GM12875 (cell line): Measurements from ENCODE around the gene CNPY4.

Experiments
- H3K4me3 ChIP-seq: one replicate; pipeline ENCODE4 v1.5.1; 2011; ENCODE audit warnings: low read depth, low read length, control low read depth
- TF ChIP-seq, protein P1 (sequence below): IDR thresholded peaks from 2 replicates; pipeline ENCODE4 v1.5.1; 2011; ENCODE audit warnings: low read depth, mild to moderate bottlenecking, control low read depth, inconsistent platforms, low read length, moderate library complexity, borderline replicate concordance; ENCODE audit not compliant: insufficient read depth

The CNPY4 gene

DNA sequence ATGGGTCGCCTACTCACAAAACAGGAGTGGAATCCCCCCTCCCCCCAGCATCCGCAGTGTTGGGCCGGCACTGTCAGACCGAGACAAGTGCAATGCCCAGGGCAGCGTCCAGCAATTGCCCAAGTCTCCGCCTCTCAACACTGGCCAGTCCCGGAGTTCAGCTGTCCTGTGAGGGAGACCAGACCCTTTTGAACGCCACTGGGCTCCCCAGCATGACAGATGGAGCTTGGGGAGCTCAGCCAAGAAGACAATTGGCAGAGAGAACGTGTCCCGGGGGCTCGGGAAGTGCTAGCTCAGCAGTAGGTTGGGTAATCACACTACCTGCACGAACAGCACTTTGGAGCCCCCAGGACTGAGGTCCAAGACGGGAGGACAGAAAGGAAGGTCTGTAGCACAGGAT is 25.9 kb upstream of the CNPY4 start:
- no peak overlapping the region for H3K4me3 ChIP-seq
- TF ChIP-seq, protein P1, sequence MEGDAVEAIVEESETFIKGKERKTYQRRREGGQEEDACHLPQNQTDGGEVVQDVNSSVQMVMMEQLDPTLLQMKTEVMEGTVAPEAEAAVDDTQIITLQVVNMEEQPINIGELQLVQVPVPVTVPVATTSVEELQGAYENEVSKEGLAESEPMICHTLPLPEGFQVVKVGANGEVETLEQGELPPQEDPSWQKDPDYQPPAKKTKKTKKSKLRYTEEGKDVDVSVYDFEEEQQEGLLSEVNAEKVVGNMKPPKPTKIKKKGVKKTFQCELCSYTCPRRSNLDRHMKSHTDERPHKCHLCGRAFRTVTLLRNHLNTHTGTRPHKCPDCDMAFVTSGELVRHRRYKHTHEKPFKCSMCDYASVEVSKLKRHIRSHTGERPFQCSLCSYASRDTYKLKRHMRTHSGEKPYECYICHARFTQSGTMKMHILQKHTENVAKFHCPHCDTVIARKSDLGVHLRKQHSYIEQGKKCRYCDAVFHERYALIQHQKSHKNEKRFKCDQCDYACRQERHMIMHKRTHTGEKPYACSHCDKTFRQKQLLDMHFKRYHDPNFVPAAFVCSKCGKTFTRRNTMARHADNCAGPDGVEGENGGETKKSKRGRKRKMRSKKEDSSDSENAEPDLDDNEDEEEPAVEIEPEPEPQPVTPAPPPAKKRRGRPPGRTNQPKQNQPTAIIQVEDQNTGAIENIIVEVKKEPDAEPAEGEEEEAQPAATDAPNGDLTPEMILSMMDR: no peak

DNA sequence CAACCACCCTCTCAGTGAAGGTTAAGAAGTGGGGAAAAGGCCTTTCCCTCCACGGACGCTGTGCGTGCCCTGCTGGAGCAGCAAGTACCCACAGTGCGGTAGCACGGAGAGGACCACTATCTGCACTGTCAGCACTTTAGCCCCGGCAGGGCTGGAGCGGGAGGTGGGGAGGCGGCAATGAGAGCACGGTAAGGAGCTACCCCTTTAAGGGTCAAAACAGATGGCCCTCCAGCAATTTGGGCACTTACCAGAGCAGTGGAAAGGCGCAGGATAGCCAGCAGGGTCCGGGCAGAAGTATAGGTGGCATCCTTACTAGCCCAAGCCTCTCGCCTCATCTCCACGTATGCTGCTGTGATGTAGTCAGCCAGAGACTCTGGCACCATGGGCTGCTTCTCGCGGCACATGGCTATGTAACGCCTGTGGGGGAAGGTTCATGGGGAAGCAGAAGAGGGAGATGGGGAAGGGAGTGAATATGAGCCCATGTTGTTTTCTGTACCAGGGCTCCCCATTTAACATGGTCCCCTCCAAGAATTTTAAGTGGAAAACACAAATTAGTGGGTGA is 25.4 kb upstream of the CNPY4 start:
- TF ChIP-seq, protein P1: no peak
- no peak overlapping the region for H3K4me3 ChIP-seq

DNA sequence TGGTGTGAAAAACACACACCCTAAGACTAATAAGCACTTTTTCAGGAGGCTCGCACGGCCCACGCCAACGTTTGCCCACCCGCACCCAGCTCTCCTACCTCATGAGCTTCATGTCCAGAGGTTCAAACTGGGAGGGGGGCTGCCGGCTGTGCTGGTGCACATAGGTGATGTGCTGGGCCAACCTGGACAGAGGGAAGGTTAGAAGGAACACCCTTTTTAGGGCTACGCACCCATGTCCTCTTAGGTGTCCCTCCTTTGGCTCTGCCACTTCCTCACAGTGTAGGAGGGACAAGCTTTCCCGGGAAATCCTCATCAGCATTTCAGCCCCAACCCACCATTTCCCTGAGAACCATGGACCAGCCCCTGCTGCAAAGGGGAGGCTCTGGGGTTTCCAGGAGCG is 24.1 kb upstream of the CNPY4 start:
- H3K4me3 ChIP-seq: no peak overlapping the region
- TF ChIP-seq, protein P1: no peak

DNA sequence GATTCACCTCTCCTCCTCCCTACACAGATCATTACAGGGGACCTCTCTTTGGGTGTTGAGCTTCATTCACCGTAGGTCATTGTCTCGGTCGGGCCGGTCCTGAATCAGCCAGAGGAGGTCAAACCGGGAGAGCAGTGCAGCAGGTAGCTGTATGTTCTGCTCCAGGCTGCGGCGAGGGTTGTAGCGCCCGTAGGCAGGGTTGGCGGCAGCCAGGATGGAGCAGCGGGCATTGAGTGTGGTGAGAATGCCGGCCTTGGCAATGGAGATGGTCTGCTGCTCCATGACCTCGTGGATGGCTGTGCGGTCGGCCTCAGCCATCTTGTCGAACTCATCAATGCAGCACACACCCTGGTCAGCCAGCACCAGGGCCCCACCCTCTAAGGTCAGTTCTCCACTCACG is 23.7 kb upstream of the CNPY4 start:
- no peak overlapping the region for H3K4me3 ChIP-seq
- TF ChIP-seq, protein P1: no peak

DNA sequence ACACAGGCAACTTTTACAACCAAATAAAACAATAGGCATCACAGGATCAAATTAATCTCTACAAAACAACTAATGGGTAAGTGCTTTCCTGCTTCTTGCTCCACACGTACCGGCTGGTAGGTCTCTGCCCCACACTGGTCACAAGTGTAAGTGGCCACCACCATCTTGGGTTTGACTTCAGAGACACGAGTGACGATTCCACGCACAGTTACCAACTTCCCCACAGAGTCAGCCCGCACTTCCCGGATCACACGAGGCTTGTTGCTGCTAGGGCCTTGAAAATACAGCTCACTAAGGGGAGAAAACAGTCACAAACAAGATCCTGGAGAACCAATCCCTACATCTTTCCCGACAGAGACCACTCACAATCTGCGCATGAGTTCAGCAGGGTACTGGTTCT is 20.5 kb upstream of the CNPY4 start:
- TF ChIP-seq, protein P1: no peak
- no peak overlapping the region for H3K4me3 ChIP-seq

DNA sequence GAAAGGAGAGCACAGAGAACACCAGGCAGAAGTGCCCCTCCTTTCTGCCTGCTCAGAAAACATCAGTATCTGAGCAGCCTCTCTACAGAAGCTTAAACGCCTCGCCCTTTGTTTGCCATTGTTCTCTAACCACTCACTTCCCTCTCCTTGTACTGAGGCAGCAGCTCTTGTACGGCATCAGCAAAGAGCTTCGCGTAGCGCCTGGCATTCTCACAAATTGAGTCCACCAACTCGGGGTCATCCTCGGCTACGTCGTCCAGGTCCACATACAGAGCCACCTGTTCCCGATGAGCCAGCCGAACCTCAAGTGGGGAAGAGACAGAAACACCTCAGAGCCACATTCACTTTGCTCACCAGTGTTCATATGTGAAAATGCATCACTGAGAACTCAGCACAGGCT is 20.0 kb upstream of the CNPY4 start:
- TF ChIP-seq, protein P1: no peak
- H3K4me3 ChIP-seq: peak overlapping the region; percentile 82

DNA sequence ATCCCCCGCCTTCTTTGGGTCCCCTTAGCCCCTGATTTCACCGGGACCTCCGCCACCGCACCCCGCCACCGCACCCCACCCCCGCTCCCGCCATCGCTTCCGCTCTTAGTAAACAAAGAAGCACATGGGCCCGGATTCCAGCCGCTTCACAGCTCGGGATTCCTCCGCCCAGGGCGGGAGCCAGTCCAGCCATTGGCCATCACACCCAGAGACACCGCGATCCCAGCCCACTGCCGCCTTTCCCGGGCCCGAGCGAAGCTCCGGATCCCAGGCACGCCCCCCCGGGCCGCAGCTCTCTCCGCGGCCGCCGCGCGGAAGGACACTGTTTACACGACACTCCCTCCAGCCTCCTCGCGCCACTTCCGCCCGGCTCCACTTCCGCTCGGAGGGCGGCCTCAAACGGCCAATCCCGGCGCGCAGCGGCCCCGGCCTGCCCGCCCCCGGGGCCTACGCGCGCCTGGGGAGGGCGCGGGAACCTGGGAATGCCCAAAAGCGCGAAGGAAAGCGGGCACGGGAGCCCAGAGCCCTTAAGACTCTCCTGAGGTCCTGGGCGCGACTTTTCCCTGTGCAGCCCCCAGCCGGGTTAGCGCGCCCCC is 18.9 kb upstream of the CNPY4 start:
- TF ChIP-seq, protein P1: no peak
- H3K4me3 ChIP-seq: peak overlapping the region; percentile 82
